ENCODE results near the gene HAUS7. TPM values are rescaled to one million over a fixed set of nuclear protein-coding genes. Genes with fewer than 3 reads are reported as not detected.

Gene HAUS7
- total and polyA plus RNA-seq, 4 donors = 11.3 to 42.9 (median 28.0) TPM

DNA sequence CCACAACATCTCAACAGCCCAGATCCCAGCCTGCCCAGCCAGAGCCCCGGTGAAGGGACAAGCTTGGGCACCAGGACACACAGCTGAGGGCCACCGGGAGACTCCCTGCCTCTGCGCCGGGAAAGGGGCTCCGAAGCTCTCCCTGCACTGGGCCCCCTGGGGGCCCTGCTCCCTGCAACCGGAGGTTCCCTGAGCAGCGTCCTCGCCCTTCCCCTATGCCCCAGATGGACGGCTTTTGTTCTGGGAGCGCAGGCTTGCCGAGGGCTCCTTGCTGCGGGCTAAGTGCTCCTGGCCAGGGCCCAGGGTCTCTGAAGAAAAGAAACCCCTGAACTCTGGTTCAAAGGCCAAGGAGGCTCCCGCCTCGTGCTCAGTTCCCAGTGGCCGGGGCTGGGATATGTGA lies 60.0 kb downstream of the HAUS7 start:
- H3K4me1 ChIP-seq (ENCODE audit: control insufficient read depth in 5 of 5, insufficient read depth in 5 of 5, low read length in 5 of 5) = peaks cover 0 to 5% (median 0%) of the 10 kb centered on the region in 5 donors
- H3K9me3 ChIP-seq (ENCODE audit: control insufficient read depth in 4 of 4, insufficient read depth in 3 of 4, low read length in 3 of 4) = no peaks in the 10 kb centered on the region
- H3K27me3 ChIP-seq (ENCODE audit: control insufficient read depth in 3 of 3, insufficient read depth in 3 of 3, low read length in 2 of 3) = no peaks in the 10 kb centered on the region
- no peak for DNase-seq
- H3K4me3 ChIP-seq = no peak overlapping the region
- H3K27ac ChIP-seq (ENCODE audit: low read depth in 1 of 2, low read length in 1 of 2) = no peak overlapping the region
- no peaks in the 10 kb centered on the region for H3K36me3 ChIP-seq (ENCODE audit: control insufficient read depth in 4 of 4, insufficient read depth in 4 of 4, low read length in 4 of 4)
- TF ChIP-seq, protein P1, sequence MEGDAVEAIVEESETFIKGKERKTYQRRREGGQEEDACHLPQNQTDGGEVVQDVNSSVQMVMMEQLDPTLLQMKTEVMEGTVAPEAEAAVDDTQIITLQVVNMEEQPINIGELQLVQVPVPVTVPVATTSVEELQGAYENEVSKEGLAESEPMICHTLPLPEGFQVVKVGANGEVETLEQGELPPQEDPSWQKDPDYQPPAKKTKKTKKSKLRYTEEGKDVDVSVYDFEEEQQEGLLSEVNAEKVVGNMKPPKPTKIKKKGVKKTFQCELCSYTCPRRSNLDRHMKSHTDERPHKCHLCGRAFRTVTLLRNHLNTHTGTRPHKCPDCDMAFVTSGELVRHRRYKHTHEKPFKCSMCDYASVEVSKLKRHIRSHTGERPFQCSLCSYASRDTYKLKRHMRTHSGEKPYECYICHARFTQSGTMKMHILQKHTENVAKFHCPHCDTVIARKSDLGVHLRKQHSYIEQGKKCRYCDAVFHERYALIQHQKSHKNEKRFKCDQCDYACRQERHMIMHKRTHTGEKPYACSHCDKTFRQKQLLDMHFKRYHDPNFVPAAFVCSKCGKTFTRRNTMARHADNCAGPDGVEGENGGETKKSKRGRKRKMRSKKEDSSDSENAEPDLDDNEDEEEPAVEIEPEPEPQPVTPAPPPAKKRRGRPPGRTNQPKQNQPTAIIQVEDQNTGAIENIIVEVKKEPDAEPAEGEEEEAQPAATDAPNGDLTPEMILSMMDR (IDR thresholded peaks at IDR 0.05; ENCODE audit: control extremely low read depth, extremely low read depth) = no peak
- no peak overlapping the region for H3K9ac ChIP-seq (ENCODE audit: insufficient read depth in 1 of 2, low read length in 2 of 2)
- ATAC-seq (ENCODE audit: insufficient read depth, low FRiP score) = no peak
- WGBS, 2 donors = 84 to 89% methylated on average over 10 to 15 of the region's 15 CpGs

DNA sequence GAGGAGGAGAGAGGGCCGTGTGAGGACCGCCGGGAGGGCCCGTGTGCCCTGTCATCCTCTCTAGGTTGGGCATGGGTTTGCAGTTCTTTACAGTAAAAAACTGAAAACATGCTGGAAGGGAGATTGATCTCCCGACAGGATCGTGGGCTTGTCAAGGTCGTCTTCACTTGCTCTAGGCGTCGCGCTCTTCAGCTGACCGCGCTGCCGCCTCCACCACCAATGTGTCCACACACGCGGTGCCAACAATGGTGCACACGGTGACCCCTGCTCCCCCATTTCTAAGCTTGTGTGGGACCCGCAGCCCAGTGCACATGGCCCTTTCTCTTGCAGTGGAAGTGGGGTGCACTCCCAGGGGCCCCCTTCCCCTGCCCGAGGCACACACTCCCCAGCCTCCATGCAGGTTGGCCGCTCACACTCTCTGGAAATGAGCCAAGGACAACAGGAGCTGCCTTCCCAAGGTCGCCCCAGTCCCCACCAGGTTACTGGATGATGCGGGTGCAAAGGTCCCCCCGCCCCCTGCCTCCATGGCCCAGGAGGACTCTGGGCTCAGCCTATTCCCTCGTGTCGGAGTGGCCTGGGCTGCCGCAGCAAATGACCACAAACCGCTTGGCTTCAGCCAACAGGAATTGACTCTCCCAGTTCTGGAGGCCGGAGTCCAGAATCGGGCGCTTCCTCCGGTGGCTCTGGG lies 60.8 kb downstream of the HAUS7 start:
- TF ChIP-seq, protein P1 (IDR thresholded peaks at IDR 0.05; ENCODE audit: control extremely low read depth, extremely low read depth) = no peak
- Histone ChIP-seq H3K4me3 (no peak overlapping the region), H3K4me1 (ENCODE audit: control insufficient read depth in 5 of 5, insufficient read depth in 5 of 5, low read length in 5 of 5) (peaks cover 0 to 5% (median 0%) of the 10 kb centered on the region in 5 donors), H3K27me3 (ENCODE audit: control insufficient read depth in 3 of 3, insufficient read depth in 3 of 3, low read length in 2 of 3) (no peaks in the 10 kb centered on the region), H3K9ac (ENCODE audit: insufficient read depth in 1 of 2, low read length in 2 of 2) (no peak overlapping the region), H3K27ac (ENCODE audit: low read depth in 1 of 2, low read length in 1 of 2) (no peak overlapping the region), H3K36me3 (ENCODE audit: control insufficient read depth in 4 of 4, insufficient read depth in 4 of 4, low read length in 4 of 4) (no peaks in the 10 kb centered on the region), H3K9me3 (ENCODE audit: control insufficient read depth in 4 of 4, insufficient read depth in 3 of 4, low read length in 3 of 4) (no peaks in the 10 kb centered on the region)
- 87 to 95% methylated on average over 13 to 30 of the region's 30 CpGs for WGBS, 2 donors
- DNase-seq (no peak), ATAC-seq (ENCODE audit: insufficient read depth, low FRiP score) (no peak)

DNA sequence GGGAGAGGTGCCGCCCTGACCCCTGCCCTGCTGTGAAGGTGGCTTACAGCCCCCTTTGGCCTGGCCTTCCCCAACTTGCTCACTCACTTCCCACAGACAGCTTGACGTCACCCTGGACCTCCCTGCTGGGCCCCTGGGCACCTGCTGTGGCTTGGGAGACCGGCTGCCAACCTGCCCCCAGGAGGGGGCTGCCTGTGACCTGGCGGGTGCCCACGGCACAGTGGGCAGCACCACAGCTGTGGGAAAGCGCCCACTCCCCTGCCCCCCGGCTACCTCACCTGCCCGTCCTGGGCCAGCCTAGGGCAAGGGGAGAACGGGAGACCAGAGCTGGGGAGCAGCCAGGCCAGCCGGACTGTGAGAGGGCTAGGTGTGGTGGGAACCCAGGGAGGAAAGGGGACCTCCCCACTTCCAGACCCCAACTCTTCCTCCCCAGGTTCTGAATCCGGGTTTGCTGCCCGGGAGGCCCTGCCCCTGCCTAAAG lies 61.5 kb downstream of the HAUS7 start:
- Histone ChIP-seq H3K4me1 (ENCODE audit: control insufficient read depth in 5 of 5, insufficient read depth in 5 of 5, low read length in 5 of 5) (peaks cover 0 to 5% (median 0%) of the 10 kb centered on the region in 5 donors), H3K27ac (ENCODE audit: low read depth in 1 of 2, low read length in 1 of 2) (no peak overlapping the region), H3K9ac (ENCODE audit: insufficient read depth in 1 of 2, low read length in 2 of 2) (no peak overlapping the region), H3K9me3 (ENCODE audit: control insufficient read depth in 4 of 4, insufficient read depth in 3 of 4, low read length in 3 of 4) (no peaks in the 10 kb centered on the region), H3K4me3 (no peak overlapping the region), H3K27me3 (ENCODE audit: control insufficient read depth in 3 of 3, insufficient read depth in 3 of 3, low read length in 2 of 3) (no peaks in the 10 kb centered on the region), H3K36me3 (ENCODE audit: control insufficient read depth in 4 of 4, insufficient read depth in 4 of 4, low read length in 4 of 4) (no peaks in the 10 kb centered on the region)
- 80 to 85% methylated on average over 6 to 12 of the region's 12 CpGs for WGBS, 2 donors
- DNase-seq = no peak
- ATAC-seq (ENCODE audit: insufficient read depth, low FRiP score) = no peak
- TF ChIP-seq, protein P1 (IDR thresholded peaks at IDR 0.05; ENCODE audit: control extremely low read depth, extremely low read depth) = no peak

Data from lung (tissue), 12 donors.